Stimulated activated CD4-positive, alpha-beta T cell treated with anti-CD3 and anti-CD28 coated beads, Interleukin-2, amount 100 ng/mL, for 4 hours (primary cell): ENCODE measurements around the gene WBP1L.
"Not testable (repeated sequence)": the region's sequence is repeated elsewhere in the genome, so short reads cannot be mapped to it uniquely, and the experiment has no call there.

Experiments used
- DNase-seq: peaks from one replicate; pipeline ENCODE4 v3.0.0-alpha.2; 2020; ENCODE audit warnings: low read depth

WBP1L gene

GRCh38 chr10:102813017-102813541 is 69.3 kb downstream of the WBP1L start:
- no peak for DNase-seq

- no peak for DNase-seq
Observed at GRCh38 chr10:102813734-102814452, 70.1 kb downstream of the WBP1L start.

- no peak for DNase-seq
Observed at GRCh38 chr10:102814453-102814871, 70.7 kb downstream of the WBP1L start.

GRCh38 chr10:102814873-102815661 is 71.3 kb downstream of the WBP1L start:
- no peak for DNase-seq

- no peak for DNase-seq
Observed at GRCh38 chr10:102815790-102816549, 72.2 kb downstream of the WBP1L start.

- DNase-seq = no peak
Observed at GRCh38 chr10:102817175-102817574, 73.4 kb downstream of the WBP1L start.

- DNase-seq = no peak
Observed at GRCh38 chr10:102819054-102819453, 75.3 kb downstream of the WBP1L start.

GRCh38 chr10:102820008-102820407 is 76.3 kb downstream of the WBP1L start:
- not testable (repeated sequence) for DNase-seq

GRCh38 chr10:102822222-102822621 is 78.5 kb downstream of the WBP1L start:
- DNase-seq = no peak

- no peak for DNase-seq
Observed at GRCh38 chr10:102824664-102825063, 80.9 kb downstream of the WBP1L start.

GRCh38 chr10:102826148-102826796 is 82.5 kb downstream of the WBP1L start:
- no peak for DNase-seq

- DNase-seq = no peak
Observed at GRCh38 chr10:102827597-102827975, 83.8 kb downstream of the WBP1L start.

- no peak for DNase-seq
Observed at GRCh38 chr10:102831322-102832071, 87.7 kb downstream of the WBP1L start.

- no peak for DNase-seq
Observed at GRCh38 chr10:102832248-102832647, 88.5 kb downstream of the WBP1L start.

- no peak for DNase-seq
Observed at GRCh38 chr10:102832987-102833386, 89.2 kb downstream of the WBP1L start.

- no peak for DNase-seq
Observed at GRCh38 chr10:102834143-102834542, 90.4 kb downstream of the WBP1L start.

- DNase-seq = peak; percentile 66
Observed at GRCh38 chr10:102835007-102835482, 91.3 kb downstream of the WBP1L start.

- no peak for DNase-seq
Observed at GRCh38 chr10:102837230-102837721, 93.5 kb downstream of the WBP1L start, which contains the start of gene CYP17A1. CYP17A1 (minus strand) TSS chr10:102837413; CDS start chr10:102837361, 52 bp downstream.

GRCh38 chr10:102838276-102838927 is 94.7 kb downstream of the WBP1L start:
- DNase-seq = not testable (repeated sequence)

- DNase-seq = no peak
Observed at GRCh38 chr10:102841827-102842345, 98.1 kb downstream of the WBP1L start.
